Pulmonary artery endothelial cell (primary cell): Measurements from ENCODE around the gene UTS2B. TPM values are rescaled to one million over a fixed set of nuclear protein-coding genes. Genes with fewer than 3 reads are reported as not detected.

ENCODE experiments used
- DNase-seq: peaks from one replicate; pipeline ENCODE4 v3.0.0-alpha.2; 2011; ENCODE audit warnings: low read depth, low spot score
- total RNA-seq: library from RNA; depleted of rRNA; stranded (reverse); fragments of >200 nt; gene quantifications from 2 replicates; pipeline ENCODE4 v1.2.3, GENCODE V29; 2014

UTS2B gene
- total RNA-seq, 1 donor from 2014 or later = 0.33 TPM

DNA sequence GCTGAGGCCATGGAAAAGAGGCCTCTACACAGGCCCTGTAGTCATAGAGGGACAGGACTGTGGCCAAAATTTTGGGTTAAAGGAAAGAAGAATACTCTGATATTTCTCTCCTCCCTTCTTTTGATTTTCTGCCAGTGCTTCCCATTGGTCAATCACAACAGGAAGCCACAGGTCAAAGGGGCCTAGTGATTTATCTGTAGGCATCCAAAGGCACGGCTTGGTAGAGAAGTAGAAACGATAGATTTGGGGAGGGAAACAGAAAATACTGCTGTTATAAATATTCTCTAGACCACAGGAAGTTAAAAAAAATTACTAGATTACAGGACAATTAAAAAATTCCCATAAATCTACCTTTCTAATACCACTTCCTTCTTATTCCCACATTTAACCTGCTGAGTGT, 2.8 kb downstream of the UTS2B start:
- no peak for DNase-seq

DNA sequence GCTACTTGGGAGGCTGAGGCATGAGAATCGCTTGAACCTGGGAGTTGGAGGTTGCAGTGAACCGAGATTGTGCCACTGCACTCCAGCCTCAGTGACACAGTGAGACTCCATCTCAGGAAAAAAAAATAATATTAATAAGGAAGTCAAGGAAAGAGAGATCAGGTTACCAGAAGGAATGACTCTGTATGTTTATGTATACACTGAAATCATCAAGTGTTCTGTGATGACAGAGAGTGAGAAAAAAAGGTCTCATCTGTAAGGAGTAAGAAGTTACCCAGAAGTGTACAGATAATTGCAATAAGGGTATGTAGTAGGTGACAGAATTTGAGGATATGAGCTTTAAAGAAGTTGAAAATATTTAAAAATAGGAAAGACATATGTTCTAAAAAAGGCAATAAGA, 5.4 kb downstream of the UTS2B start:
- no peak for DNase-seq

DNA sequence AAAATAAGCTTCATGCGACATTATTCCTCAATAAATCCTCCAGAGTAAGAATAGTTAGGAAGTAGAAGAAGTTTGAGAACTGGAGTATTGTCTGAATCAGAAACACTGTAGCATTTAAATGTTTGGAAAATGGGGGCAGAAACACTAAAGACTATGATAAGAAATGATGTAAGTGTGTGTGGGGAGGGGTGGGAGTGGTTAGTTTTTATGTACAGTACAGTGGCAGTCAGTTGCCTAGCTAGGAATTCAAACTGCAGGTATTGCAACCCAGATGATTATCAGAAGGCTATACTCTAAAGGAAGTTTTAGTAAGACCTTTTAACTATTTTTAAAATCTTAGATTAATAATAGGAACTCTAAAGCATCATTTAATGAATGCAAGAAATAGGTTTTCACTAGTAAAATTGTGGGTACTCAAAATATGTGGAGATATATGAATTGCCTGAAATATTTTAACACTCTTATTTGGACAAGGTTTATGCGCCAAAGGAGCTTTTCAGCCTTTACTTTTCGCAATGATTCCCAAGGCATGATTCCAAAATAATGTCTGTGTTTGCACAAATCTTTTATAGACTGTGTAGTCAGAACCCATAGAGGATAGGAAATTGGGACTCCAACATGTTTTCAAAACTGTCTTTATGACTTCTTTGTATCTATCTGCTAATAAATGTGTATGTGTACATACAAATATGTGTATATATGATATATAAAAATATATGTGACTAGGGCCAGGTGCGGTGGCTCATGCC, 9.1 kb downstream of the UTS2B start:
- no peak for DNase-seq

DNA sequence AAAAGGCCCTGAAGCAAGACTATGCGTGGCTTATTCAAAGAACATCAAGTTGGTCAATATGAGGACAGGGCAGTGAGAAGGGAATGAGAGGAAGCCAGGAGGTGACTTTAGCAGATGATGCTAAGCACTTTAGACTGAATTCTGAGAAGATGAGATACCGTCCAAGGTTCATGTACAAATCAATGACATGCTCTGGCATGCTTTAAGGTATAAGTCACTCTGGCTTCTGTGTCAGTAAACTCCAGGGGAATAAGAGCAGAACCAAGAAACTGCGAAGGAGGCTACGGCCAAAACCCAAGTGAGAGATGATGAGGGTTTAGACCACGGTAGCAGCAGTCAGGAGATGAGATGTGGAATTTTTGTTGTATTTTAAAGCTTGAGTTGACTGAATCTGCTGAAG, 10.0 kb downstream of the UTS2B start:
- DNase-seq = no peak

DNA sequence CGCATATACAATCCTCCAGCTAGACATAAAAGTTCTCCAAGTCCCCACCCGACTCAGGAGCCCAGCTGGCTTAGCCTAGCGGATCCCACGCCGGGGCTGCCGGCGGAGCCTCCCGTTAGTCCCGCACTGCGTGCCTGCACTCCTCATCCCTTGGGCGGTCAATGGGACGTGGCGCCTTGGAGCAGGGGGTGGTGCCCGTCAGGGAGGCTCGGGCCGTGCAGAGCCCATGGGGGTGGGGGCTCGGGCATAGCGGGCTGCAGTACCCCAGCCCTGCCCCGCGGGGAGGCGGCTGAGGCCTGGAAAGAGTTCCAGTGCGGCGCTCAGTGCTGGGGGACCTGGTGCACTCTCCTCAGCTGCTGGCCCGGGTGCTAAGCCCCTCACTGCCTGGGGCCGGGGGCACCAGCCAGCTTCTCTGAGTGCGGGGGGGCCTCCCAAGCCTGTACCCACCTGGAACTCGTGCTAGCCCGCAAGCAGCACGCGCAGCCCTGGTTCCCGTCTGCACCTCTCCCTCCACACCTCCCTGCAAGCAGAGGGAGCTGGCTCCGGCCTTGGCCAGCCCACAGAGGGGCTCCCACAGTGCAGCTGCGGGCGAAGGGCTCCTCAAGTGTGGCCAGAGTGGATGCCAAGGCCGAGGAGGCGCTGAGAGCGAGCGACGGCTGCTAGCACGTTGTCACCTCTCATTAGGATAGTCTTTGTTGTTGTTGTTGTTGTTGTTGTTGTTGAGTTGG, 13.3 kb downstream of the UTS2B start:
- no peak for DNase-seq

DNA sequence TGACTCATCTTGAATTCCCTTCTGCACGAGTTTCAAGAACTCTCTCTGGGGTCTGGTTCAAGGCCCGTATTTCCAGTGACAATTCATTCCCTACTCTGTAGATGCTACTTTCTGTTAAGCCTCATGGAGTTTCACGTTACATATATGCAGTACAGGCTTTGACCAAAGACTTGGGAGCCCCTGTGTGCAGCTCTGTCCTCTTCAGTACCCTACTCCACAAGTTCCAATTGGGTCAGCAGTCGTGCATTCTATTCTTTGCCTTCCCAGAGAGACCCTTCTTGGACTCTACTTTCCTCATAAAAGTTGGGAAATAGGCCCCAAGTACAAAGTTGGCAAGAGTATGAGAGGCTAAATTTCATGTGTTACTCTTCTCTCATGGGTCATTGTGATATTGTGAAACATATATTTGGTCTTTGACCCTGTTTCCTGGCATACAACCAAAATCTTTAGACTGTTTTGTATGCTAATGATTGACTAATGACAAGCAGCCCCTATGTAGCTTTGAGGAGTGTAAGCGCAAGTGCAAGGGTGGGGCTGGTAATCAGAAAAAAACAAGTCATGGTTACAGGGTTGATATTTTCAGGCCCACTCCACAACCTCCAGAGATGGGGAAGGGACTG, 16.1 kb downstream of the UTS2B start:
- no peak for DNase-seq

DNA sequence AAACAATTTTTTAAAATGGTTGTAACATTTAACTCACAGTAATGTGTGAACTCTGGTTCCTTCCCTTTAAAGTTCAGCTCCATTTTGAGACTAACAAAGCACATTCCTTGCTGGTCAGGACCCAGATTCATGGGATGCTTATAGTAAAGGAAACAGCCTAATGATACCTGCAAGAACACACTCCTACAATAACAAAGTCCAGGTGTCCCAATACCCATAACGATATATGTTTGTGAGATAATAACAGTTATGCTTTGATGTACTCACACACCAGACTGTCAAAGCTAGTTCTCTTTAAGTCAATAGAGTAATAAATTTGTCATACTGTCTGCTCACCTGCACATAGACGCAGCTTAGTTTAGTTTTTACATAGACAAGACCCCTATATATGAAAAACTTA, 17.0 kb downstream of the UTS2B start:
- no peak for DNase-seq

DNA sequence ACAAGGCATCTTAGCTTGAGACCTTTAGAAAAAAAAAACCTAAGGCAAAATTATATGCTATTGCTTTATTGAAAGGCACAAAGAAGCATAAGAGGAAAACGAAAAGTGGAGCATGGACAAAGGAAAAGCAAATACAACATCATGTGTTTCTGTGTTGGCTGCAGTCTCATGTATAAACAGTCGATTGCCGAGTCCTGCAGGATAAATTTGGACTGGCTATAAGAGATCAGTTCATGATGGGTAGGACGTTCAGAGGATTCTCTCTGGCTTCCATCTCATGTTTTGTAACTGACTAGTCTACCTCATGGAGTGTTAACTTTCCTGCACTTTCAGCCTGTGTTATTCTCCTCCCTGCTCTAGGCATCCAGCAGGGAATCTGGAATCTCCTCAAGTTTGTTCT, 23.0 kb downstream of the UTS2B start:
- no peak for DNase-seq

DNA sequence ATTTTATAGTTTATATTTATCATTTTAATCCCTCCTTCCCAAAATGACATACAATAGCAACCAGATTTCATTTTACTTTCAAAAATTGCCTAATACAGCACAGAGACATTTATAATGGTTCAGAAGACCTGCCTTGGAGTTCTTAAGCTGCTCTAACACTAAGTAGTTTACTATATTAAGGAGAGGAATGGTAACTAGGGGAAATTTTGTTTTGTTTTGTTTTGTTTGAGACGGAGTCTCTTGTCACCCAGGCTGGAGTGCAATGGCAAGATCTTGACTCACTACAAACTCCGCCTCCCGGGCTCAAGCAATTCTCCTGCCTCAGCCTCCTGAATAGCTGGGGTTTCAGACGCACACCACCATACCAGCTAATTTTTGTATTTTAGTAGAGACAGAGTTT, 23.9 kb downstream of the UTS2B start:
- DNase-seq = no peak

DNA sequence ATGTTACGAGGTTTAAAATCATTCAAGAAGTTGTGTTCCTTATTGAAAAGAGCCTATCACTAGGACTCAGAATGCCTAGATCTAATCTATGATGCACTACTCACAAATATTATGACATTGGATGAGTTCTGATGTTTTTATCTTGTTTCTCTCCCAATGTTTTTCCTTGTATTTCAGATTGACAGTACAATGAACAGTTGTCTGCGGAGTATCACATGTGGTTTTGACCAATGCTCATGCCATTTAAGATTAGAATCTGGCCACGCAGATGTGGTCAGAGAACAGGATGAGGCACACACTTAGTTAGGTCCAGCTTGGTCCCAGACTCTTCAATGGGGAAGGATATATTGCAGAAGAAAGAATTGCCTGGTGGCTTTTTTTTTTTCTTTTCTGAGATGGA, 26.7 kb downstream of the UTS2B start:
- no peak for DNase-seq

DNA sequence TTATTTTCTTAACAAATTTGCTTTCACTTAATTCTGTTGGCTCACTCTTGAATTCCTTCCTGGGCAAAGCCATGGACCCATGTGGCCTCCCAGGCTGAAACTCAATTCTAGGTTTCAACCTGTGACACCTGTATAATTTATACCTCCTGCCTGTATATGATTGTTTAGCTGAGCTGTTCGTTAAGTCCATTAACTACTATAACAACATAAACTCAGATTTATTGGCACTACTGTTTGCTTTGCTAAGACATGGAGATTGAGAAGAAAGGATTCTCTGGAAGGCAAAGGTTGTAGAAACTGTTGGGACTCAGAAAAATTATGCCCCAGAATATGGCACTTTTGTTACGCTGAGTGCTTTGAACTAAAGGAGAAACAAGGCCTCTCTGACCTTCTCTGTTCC, 27.9 kb downstream of the UTS2B start:
- DNase-seq = no peak

DNA sequence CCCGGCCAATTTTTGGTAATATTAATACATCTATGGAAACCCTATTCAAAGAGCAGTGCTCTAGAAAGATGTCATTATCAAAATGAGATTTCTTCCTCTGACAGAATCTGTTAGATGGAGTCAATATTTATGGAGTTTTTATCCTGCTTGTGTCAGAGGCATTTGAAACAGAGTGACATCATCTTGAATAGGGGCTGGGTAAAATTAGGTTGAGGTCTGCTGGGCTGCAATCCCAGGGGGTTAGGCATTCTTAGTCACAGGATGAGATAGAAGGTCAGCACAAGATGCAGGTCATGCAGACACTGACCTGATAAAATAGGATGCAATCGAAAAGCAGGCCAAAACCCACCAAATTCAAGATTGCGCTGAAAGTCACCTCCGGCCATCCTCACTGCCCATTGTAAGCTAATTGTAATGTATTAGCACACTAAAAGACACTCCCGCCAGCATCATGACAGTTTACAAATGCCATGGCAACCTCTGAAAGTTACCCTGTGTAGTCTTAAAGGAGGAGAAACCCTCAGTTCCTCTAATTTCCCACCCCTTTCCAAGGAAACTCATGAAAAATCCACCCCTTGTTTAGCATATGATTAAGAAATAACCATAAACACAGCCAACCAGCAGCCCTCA, 28.4 kb downstream of the UTS2B start:
- no peak for DNase-seq

DNA sequence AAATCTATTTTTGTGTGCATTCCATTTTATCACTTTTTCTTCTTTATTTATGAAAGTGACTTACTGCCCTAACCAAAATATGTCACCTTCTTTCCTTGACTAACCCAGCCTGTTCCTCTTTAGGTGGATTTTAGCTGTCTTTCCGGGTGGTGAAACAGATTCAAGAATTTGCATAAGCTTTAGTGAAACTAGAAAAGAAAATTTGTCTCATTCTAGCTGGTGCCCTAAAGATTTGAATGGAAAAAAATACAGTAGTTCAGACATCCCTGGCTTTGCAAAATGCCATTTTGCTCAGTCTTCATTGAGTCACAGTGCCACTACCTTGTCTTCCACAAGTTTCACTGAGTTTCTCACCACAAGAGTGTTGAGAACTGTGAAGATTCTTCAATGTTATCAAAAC, 29.3 kb downstream of the UTS2B start:
- DNase-seq = no peak

DNA sequence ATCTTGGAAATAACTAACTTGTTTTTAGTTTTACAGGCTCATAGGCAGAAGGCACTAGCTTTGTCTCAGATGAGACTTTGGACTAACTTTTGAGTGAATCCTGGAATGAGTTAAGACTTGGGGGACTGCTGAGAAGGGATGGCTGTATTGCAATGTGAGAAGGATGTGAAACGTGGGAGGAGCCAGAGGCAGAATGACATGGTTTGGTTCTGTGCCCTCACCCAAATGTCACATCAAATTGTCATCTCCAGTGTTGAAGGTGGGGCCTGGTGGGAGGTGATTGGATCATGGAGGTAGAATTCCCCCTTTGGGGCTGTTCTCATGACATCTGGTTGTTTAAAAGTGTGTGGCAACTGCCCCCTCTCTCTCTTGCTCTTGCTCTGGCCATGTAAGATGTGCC, 29.9 kb downstream of the UTS2B start:
- DNase-seq = no peak

DNA sequence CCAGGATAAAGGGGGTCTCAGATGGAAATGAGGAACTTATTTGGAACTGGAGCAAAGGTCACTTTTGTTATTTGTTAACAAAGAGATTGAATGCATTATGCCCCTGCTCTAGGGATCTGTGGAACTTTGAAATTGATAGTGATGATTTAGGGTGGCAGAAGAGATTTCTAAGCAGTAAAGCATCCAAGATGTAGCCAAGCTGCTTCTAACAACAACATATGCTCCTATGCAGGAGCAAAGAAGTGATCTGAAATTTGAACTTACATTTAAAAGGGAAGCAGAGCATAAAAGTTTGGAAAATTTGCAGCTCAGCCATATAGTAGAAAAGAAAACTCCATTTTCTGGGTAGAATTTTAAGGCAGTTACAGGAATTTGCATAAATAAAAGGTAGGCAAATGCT, 31.5 kb downstream of the UTS2B start:
- no peak for DNase-seq

DNA sequence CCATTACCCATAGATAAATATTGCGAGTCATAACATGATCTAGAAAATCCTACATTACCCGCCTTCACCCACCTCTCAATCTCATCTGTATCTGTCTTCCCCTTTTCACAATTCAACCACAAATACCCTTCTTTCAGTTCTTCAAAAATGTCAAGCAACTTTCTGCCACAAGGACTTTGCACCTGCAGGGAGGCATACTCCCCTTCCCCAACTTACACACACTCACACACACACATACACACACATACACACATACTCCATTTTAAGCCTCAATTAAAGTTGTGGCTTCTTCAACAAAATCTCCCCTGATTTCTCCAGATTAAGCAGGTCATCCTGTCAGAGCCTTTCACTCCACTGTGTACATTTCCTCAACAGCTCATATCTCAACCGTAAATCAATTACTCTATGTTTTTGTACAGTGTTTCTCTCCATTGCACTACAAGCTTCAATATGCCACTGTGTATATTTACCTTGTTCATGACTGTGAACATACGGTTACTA, 34.2 kb downstream of the UTS2B start:
- DNase-seq = no peak

DNA sequence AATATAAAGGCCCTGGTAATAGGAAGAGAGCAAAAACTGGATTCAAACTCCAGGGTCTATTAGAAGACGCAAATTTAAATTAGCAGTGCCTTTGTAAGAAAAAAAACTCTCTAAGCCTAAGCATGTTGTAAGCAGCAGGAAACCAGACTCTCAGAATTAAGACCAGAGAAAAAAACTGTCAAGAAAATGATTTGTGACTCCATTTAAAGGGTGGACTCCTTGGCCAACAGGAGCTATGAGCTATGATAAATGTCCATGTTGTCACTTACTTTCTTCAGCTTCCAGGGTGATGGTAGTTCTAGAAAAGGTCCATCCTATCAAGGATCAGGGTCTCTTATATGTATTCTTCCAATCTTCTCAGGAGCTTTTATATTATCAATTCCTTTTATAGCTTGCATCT, 36.0 kb downstream of the UTS2B start:
- no peak for DNase-seq

DNA sequence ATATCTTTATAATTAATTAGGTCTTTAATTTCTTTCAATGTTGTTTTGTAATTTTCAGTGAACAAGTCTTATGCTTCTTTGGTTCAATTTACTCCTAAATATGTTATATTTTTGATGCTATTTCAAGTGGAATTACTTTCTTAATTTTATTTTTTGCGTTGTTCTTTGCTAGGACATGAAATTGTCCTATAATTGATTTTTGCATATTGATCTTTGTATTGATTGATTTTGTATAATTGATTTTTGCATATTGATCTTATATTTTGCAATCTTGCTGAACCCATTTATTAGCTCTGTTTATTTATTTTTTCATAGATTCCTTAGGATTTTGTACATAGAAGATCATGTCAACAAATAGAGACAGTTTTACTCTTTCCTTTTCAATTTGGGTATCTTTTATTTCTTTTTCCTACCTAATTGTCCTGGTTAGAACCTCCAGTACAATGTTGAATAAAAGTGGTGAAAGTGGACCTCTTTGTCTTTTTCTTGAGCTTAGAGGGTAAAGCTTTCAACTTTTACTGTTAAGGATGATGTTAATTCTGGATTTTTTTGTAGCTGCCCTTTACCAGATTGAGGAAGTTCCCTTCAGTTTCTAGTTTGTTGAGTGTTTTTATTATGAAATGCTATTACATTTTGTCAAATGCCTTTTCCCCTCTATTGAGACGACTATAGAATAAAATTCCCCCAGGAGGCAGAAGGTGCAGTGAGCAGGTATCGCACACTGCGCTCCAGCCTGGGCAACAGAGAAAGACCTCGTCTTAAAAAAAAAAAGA, 37.9 kb downstream of the UTS2B start:
- DNase-seq = no peak

DNA sequence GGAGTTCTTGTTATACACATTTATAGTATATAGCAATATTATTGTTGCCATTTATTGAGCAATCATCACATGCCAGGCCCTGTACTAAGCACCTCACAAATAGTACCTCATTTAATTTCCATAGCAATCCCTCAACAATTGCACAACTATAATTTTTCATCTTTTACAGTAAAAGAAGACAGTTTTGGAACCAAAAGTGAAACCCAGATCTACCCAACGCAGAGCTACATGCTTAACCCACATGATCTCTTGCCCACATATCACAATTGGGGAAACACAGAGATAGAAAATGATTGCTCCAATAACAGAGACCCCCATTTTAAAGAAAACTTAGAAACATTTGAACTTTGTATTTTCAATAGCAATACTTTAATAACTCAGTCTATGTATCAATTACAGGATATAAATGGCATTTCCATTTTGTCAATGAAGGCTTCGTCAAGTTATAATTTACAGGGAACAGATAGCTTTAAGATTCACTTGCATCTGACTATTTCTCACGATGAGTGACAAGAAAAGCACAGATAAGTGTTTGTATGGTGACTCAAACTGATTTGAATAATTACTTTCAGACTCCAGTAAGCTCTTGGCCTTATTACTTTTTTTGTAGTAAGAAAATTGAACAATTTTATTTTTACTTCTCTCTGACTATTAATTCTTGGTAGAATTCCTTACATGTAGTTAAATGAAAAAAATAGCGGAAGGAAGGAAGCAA, 39.9 kb downstream of the UTS2B start:
- DNase-seq = no peak

DNA sequence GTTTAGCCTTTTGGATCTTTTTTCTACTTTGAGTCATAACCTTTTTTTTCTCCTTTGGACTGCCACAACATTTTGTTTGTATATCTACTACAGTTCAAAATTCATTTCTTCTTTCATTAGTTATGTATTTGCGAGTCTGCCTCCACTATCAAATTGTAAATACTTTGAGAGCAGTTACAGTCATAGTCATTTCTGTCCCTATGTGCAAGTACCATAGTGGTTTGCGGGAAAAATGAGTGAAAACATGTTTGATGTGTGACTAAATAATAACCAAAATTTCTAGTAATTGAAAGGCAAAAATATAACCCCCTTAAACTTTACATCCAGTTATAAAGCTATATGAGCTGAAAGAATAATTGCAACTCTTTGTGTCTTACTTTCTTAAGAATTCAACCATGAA, 46.9 kb downstream of the UTS2B start:
- no peak for DNase-seq
